Cardiac septum (tissue), 1 donor: Measurements from ENCODE around the gene MTMR12. TPM values are rescaled to one million over a fixed set of nuclear protein-coding genes. Genes with fewer than 3 reads are reported as not detected.
"Not testable (repeated sequence)": the region's sequence is repeated elsewhere in the genome, so short reads cannot be mapped to it uniquely, and the experiment has no call there.

Experiments used
- DNase-seq: peaks from one replicate; pipeline ENCODE4 v3.0.0-alpha.2; 2020; ENCODE audit warnings: low spot score
- intact Hi-C: fragments of 100-400 bp; cut with DNase I; formaldehyde crosslinking; loops from one replicate; pipeline ENCODE4 v1.14.0; 2022
- total RNA-seq: library from RNA; stranded (reverse); fragmentation: NEBNext Ultra II Directional; extraction: Animal tissue kit (Norgen Biotek cat#: 25700); gene quantifications from one replicate; pipeline ENCODE4 v1.2.1, GENCODE V29; 2021
- donor health status: DM: no; HTN: no; CAD: no.

The MTMR12 gene
- total RNA-seq, 1 donor from 2014 or later = 27.2 TPM

DNA sequence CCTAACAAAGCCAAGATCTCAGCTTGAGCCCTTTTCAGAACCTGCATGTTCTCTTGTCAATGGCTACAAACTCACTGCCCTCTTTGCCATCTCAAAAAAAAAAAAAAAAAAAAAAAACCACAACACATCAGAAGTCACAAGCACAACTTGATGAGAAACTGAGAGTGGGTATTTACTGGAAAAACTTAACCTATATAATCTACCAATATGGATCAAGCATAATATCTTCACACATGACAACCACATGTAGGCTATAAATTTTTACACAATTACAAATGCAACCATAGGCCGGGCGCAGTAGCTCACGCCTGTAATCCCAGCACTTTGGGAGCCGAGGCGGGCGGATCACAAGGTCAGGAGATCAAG, 9.0 kb downstream of the MTMR12 start:
- intact Hi-C loops = no loop called here
- DNase-seq = no peak

DNA sequence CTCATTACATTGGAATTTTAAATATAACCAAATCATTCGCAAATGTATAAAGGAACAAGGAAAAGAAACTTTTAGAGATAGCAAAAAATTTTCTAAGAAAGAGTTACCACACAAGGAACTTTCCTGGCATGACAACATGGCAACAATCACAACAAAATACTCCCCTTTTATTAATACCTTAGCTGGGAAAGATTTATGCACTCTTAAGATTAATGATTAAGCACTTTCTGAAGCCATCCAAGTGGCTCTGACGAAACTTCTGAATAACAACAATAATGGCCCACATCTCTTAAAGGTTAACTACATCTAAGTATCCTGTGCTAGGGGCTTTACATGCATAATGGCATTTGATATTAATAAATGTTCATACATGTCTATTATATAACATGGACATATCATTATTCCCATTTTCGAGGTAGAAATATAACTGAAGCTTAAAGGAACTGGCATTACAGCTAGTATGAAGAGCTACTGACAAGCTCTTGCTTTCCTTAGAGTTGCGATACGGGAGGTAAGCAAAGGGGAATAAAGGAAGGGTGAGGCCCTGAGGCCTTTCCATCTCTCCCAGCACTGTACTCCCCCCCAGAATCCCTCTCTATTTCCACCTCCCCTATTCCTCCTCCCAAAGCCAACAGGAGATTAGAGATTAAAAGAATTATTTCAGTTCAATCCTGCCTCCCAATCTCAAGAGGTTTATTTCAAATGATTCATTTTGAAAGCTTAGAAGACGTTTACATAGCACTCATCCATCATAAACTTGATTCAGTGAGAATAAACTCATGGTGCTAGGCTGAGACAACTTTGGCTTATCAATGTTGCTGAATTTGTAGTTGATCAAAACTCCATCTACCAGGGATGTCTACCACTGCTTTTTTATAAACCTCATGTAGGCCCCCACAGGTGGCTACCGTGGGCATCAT, 9.6 kb downstream of the MTMR12 start:
- DNase-seq = no peak
- intact Hi-C loops = no loop called here

DNA sequence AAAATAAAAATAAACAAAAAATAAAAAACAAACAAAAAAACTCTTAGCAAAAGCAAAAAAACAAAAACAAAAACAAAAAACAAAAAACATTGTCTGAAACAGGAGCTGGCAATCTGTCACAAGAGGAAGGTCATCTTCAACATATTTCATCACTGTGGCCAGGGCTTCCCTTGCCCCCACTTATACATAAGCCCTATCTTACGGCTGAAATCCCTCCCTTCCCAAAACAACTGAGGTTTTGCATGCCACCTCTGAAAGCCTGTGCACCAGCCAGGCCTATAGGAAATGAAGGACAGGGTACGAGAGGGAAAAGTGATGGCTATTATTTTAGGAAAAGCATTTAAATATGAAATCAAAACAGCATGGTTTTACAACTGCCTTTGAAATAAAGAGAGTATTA, 10.8 kb downstream of the MTMR12 start:
- intact Hi-C loops = no loop called here

DNA sequence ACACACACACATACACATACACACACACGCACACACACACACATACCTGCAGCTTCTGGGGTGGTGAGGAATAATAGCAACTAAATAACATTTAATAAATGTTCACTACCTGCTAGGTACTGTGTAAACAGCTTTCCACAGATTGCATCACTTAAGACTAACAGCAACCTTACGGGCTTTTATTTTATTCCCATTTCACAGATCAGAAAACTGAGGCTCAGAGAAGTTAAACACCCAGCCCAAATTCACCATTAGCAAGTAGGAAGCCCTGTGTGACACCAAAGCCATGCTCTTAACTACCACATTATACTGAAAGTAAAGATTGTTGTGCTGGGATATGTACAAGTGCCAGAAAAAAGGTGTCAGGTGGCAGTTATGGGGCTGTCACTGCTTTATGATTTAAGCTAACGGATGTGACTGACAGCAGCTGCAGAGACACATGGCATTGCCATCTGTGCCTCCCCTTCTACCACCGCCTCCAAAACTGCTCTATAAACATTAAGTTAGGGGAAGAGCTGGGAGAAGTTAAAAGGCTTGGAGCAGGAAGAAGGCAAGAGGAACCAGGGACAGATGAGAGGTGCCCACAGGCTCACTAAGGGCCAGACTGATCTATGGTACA, 13.6 kb downstream of the MTMR12 start:
- DNase-seq = no peak

More for the DNA sequence above, 10.8 kb downstream of the MTMR12 start:
- DNase-seq = no peak

DNA sequence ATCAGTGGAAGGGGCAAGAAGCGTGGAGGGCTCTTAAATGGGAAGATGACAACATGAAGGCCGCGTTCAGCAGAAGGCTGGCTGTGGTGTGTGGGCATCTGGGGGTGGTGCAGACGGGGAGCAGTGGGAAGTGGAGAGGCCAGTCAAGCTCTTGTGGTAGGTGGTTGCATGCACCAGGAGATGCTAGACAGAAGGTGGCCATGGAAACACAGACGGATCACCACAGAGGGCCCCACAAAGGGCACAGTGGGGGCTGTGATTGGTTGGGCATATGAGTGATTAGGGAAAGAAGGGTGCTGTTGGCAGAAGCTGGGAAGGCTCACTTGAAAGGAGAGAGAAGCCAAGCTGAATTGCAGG, 14.7 kb downstream of the MTMR12 start:
- DNase-seq = no peak
- intact Hi-C loops = no loop called here

More for the DNA sequence above, 13.6 kb downstream of the MTMR12 start:
- intact Hi-C loops = no loop called here

DNA sequence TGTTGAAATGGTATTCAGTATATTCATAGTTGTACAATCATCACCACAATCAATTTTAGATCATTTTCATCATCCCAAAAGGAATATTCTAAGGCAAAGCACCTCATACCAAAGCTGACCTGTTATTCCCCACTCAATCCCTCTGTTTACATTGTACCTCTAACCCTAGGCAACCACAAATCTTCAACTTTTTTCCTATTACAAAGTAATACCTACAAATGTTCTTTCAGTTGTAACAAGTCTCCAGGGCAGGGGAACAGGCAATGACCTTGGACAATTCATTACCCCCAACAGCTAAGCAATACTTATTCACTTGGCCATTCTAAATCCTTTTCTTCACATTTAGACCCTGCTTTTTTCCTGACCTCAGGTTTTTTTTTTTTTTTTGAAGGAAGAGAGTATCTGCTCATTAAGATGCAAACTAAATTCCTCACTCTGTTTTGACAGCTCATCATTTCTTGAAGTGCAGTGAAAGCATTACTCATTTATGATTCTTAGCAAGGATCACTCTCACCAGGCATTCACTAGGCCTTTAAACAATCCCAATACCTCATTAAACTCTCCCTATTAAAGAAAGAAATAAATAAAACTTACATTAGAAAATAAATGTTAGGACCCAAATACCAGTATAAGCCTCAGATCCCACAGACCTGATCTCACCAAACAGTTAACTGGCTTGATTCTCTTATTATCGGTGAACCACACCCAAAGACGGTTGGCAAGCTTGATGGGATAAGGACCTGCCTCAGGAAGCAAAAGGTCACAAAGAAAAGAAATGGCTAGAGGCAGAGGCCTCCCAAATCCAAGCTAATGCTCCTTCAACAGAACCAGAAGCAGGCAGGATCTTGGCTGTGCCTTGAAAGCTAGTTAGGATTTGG, 15.3 kb downstream of the MTMR12 start:
- intact Hi-C loops = no loop called here
- DNase-seq = no peak

DNA sequence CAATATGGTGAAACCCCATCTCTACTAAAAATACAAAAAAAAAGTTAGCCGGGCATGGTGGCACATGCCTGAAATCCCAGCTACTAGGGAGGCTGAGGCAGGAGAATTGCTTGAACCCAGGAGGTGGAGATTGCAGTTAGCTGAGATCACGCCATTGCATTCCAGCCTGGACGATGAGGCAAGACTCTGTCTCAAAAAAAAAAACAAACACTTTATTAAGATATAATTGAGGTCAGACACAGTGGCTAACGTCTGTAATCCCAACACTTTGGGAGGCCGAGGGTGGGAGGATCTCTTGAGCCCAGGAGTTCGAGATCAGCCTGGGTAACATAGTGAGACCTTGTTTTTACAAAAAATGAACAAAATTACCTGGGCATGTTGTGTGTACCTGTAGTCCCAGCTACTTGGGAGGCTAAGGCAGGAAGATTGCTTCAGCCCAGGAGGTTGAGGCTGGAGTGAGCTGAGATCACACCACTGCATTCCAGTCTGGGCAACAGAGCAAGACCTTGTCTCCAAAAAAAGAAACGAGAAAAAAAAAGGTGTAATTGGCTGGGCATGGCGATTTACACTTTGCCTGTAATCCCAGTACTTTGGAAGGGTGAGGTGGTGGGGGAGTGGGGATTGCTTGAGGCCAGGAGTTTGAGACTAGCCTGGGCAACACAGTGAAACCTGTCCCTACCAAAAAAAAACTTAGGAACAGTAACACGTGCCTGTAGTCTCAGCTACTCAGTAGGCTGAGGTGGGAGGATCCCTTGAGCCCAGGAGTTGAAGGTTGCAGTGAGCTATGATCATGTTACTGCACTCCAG, 16.6 kb downstream of the MTMR12 start:
- DNase-seq, intact Hi-C loops: not testable (repeated sequence)

DNA sequence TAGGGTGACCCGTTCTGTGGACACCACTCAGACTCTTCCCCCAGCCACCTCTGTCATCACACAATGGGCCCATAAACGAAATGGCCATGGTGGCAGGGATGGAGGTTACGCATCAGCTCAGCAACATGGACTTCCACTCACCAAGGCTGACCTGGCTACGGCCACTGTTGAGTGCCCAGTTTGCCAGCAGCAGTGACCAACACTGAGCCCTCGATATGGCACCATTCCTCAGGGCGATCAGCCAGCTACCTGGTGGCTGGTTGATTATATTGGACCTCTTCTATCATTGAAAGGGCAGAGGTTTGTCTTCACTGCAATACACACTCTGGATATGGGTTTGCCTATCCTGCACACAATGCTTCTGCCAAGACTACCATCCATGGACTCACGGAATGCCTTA, 21.1 kb downstream of the MTMR12 start:
- intact Hi-C loops = no loop called here
- DNase-seq = no peak

DNA sequence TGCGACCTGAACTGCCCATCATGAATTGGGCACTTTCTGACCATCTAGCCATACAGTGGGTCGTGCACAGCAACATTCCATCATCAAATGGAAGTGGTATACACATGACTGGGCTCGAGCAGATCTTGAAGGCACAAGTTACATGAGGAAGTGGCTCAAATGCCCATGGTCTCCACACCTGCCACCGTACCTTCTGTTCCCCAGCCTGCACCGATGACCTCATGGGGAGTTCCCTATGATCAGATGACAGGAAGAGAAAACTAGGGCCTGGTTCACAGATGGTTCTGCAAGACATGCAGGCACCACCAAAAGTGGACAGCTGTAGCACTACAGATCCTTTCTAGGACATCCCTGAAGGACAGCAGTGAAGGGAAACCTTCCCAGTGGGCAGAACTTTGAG, 21.8 kb downstream of the MTMR12 start:
- no peak for DNase-seq
- intact Hi-C loops = no loop called here

DNA sequence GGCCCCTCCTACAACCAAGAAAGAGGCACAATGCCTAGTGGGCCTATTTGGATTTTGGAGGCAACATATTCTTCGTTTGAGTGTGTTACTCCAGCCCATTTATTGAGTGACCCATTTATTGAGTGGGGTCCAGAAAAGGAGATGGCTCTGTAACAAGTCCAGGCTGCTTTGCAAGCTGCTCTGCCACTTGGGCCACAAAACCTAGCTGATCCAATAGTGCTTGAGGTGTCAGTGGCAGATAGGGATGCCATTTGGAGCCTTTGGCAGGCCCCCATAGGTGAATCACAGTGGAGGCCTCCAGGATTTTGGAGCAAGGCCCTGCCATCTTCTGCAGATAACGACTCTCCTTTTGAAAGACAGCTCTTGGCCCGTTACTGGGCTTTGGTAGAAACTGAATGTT, 22.2 kb downstream of the MTMR12 start:
- DNase-seq, intact Hi-C loops: not testable (repeated sequence)

DNA sequence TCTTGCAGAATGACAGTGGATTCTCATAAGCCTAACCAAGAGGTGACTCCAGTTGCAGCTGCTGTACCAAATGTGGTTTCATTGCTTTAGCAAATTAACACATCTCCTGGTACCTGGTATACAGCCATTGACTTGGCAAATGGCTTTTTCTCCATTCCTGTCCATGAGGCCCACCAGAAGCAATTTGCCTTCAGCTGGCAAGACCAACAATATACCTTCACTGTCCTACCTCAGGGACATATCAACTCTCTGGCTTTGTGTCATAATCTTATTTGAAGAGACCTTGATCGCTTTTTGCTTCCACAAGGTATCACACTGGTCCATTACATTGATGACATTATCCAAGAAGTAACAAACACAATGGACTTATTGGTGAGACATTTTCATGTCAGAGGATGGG, 22.8 kb downstream of the MTMR12 start:
- intact Hi-C loops, DNase-seq: not testable (repeated sequence)

DNA sequence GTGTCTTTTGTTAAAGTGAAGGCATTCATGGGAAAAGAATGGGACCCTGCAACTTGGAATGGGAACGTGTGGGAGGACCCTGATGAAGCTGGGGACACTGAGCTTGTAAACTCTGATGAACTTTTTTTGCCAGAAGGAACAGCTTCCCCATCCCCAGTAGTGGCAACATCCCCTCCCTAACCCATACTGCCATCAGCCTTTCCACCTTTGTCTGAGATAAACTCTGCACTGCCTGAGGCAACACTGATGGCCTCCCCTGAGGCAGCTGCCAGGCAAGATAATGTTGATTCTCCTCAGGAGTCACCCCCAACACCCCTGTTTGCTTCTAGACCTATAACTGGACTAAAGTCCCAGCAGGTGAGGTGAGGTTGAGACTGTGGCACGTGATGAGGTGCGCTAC, 24.6 kb downstream of the MTMR12 start:
- DNase-seq, intact Hi-C loops: not testable (repeated sequence)

DNA sequence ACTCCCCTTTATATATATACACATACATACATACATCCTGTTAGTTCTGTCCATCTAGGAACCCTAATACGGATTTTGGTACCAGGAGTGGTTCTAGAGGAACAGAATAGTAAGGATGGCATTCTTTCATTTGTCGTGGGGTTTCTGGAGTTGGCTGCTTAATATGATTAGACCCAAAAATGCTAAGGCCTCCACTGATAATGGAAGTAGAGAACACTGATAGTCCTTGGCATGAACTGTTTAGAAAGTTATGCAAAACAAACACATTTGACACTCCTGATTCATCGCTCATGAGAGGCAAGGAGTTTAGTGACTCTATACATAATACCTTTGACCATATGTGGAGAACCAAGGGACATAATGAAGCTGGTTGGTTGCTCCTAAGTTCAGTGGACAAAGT, 25.2 kb downstream of the MTMR12 start:
- intact Hi-C loops, DNase-seq: not testable (repeated sequence)

DNA sequence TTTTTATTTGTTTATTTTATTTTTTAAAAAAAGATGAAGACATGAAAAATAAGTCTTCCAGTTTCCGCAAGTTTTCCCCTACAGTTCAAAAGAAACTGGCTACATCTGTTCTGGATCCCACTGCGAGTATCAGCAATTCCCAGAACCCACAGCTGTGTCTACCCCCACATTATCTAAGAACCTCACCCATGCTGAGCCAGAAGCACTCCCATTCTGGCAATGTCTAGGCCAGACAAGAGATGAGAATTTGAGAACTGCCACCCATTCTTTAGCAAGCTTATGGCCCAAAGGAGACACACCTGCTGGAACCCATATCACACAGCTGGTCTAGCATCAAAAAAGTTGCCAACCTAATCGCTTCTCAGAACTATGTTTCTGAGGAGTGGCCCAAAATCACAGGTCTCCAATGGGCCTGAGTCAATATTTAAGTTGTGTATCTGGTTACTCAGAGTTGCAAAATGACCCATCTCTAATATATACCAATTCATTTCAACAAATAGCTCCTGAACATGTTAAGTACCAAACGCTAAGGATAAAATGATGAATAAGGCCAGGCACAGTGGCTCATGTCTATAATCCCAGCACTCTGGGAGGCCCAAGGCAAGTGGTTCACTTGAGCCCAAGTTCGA, 27.1 kb downstream of the MTMR12 start:
- no peak for DNase-seq
- intact Hi-C loops = no loop called here

DNA sequence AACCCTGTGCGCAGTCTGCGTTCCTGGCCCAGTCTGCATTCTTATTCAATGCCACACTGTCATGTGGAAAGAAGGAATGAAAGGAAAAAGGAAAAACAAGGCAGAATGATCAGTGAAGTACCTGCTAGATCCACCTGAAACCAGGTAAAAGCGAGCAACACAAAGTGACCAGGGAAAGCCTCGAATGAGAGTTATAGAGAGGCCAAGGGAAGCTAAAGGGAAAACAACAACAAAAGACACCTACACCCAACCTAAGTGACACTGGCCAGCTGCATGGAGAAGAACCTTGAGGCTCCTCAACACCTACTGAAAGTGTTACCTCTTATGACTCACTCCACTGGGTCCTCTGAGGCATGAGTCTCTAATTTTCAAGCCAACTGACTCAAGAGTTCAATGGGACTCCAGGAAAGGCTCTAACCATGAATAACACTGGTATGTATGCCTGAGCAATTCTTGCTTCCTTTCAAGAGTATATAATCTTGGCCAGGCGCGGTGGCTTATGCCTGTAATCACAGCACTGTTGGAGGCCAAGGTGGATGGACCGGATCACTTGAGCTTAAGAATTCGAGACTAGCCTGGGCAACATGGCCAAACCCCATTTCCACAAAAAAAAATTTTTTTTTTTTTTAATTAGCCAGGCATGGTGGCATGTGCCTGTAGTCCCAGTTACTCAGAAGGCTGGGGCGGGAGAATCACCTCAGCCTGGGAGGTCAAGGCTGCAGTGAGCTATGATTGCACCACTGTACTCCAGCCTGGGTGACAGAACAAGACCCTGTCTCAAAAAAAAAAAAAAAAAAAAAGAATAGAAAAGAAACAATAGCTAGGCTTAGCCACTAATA, 29.0 kb downstream of the MTMR12 start:
- intact Hi-C loops = no loop called here

DNA sequence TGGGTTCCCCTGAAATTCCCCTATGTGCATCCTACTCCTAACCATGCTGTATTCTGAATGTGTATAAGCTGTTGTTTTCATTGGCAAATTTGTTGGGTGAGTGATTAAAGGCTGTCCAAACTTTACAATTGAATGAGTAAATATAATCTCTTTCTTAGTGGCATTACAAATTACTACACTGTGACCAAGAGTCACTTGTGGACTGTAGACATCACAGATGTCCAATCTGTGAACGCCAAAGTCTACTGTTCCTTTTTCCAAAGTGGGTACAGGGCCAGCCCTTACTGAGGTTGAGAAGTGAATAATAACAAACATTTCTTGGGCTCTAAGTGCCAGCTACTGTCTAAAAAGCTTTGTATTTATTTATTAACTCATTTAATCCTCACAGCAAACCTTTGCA, 29.7 kb downstream of the MTMR12 start:
- intact Hi-C loops = no loop called here

More for the DNA sequence above, 29.0 kb downstream of the MTMR12 start:
- no peak for DNase-seq

DNA sequence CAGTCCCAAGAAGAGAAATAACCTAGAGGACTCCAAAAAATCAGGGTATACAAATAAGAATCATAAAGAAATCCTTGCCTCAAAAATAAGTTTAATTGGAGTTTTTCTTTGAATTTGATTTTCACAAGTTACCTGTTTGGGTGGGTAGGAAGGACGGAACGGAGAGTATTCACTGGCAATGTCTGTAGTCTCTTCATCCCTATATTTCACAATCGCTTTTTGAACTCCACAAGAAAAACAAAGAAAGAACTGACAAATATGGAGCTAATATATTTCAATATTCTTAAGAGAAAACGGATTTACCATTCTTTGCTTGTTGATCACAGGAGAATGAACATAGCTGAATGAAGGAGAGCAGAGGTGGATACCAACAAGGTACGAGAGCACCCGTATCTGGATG, 30.1 kb downstream of the MTMR12 start:
- intact Hi-C loops = no loop called here

More for the DNA sequence above, 29.7 kb downstream of the MTMR12 start:
- DNase-seq = no peak

More for the DNA sequence above, 30.1 kb downstream of the MTMR12 start:
- DNase-seq = no peak
